HG03196 (cell line): ENCODE results near the gene PRKCH.

Experiments used
- ATAC-seq: cut with Tn5 transposase; IDR thresholded peaks from one replicate; pipeline ENCODE4 v1.9.1; 2021; ENCODE audit not compliant: unreplicated experiment

The PRKCH gene

GRCh38 chr14:61505815-61506809 lies 184.7 kb downstream of the PRKCH start:
- no peak for ATAC-seq

GRCh38 chr14:61508526-61508925 lies 187.1 kb downstream of the PRKCH start:
- no peak for ATAC-seq

DNA sequence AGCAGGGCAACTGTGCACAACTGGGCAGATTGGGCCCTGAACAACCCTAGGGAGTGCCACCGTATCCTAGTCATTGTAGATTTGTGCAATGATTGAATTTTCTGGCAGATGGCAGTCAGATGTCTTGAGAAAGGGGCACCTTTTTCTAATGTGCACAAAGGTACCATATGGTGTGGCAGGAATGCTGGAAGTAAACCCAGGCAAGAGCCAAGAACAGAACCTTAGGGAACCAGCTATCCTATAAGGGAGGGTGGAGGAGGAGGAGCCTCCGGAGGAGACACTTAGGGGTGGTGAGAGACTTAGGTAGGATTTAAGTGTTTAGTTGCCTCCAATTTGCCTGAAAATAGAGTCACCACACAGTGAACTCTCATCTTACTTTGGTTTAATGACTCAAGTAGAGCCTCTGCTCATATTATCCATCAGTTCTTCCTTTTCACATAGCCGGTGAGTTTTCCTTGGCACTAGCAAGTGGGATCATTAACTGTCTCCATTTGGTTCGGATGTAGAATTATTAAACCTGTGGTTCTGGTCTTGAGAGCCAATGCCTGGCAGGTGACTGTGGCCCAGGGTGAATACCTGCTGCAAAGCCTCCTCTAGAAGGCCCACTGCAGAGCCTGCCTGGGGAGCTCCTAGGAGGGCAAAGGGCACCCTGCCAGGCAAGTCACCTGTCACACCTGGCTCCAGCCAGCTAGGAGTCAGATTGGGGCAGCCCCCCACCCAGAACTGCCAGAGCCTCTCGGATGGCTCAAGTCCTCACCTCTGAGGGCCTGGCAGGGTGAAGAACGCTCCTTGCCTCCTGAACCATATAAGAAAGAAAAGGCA lies 189.6 kb downstream of the PRKCH start:
- ATAC-seq, result no peak

- no peak for ATAC-seq
These were observed 190.2 kb downstream of the PRKCH start for GRCh38 chr14:61511558-61511948.

- no peak for ATAC-seq
These were observed 190.9 kb downstream of the PRKCH start for GRCh38 chr14:61512026-61512834.

DNA sequence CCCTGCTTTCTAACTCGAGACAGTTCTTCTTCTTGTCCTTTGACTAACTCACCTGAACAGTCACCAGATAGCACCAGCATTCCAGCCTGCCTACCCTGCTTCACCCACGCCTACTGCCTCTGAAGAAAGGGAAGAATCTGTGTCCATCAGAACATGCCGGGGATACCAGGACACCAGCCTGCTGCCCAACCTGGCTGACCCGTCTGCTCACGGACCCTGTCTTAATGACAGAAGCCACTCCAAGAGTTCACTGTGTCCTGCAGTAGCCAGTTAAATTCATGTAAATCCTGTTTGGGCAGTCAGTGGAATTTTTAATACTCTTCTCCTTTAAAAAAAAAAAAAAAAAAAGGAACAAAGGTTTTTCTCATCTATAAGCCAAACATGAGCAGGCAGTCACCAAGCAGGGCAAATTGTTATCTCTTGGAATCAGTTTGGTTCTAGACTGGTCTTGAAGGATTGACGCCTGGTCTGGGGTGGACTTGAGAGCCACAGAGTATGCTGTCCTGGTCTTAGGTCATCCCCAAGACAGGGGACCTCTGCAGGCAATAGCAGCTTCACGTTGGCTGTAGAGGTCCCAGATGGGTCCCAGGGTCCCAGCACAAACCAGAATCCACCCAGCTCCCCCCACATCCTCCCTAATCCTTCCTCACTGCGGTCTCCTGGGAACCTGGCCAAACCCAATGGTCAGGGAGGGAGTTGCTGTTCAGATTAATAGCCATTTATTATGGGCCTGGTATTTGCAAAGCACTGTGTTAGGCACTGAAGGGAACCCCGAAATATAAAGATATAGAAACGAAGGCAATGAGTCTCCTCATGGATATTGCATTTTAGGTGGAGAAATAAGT lies 192.8 kb downstream of the PRKCH start:
- ATAC-seq, result no peak

DNA sequence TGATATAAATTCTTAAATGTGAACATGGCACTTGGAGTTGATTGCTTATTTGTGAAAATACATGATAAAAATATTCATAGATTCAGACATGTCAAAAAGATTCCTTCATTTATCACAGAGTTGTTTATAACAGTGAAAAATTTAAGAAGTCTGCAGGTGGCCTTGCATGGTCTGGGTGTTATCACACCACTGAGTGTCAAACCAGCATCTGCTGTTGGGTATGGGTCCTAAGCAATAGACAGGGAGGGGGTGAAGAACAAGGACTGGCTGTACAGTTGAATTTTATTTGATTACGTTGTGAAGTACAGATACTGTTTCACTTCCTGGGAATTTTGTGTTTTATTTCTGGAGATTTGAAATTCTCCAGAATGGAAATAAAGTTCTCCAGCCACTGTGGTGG lies 193.5 kb downstream of the PRKCH start:
- no peak for ATAC-seq

- no peak for ATAC-seq
These were observed 194.2 kb downstream of the PRKCH start for GRCh38 chr14:61515436-61516117.

- no peak for ATAC-seq
These were observed 194.9 kb downstream of the PRKCH start for GRCh38 chr14:61516118-61516743.

- no peak for ATAC-seq
These were observed 195.7 kb downstream of the PRKCH start for GRCh38 chr14:61516964-61517653.

DNA sequence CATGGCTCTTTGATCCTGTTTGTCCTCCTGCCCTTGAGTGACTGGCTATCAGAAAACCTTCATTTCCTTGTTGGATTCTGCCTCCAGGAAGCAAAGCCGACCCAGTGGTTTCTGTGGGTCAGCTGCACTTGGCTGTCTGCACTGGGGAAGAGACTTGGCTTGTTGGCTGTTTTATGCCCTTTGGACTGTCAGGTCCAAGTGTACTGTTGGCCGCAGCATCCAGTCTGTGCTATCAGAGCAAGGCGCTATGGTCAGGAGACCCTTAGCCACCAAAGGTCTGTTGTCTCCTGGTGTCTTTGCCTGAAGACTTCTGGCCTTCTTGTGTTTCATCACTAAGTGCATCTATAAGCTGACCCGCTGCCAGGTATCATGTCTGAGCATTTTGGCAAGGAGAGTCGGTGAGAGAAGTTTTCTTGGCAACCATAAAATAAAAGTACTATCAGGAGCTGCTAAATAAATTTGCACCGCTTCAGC lies 196.6 kb downstream of the PRKCH start:
- ATAC-seq, result no peak

DNA sequence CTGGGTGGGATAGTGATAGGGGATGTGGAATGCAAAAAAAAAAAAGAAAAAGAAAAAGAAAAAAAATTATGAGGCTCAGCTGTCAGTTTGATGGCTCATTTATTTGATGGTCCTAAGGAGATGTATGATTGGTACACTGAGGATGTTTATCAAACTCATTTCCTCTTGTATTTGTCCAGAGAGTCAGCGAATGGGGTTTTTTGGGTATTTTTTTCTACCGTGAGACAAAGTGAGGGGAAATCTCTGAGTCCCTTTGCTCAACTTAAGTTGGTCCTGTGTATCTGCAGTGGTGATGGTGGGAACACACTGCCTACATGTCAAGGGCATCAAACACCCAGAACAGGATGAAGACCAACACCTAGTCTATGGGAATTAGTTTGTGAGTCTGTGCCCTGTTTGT lies 197.0 kb downstream of the PRKCH start:
- ATAC-seq, result no peak

- ATAC-seq, result no peak
These were observed 197.7 kb downstream of the PRKCH start for GRCh38 chr14:61519106-61519505.

GRCh38 chr14:61519735-61520134 lies 198.4 kb downstream of the PRKCH start:
- ATAC-seq, result no peak

DNA sequence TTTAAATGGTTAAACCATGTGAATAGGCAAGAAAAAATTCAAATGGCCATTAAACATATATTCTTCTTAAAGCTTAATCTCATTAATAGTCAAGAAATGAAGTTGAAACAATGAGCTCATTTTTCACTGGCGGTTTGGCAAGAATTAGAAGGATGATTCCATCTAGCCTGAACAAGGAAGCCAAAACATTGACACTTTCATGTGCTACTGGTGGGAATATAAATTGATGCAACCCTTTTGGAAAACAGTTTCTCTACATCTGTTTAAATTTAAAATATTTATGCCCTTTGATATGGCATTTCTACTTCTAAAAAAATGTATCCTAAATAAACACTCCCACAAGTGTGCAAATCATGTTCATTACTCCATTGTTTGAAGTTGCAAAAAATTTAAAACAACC lies 199.2 kb downstream of the PRKCH start:
- ATAC-seq, result no peak

GRCh38 chr14:61521773-61522172 lies 200.4 kb downstream of the PRKCH start:
- no peak for ATAC-seq

DNA sequence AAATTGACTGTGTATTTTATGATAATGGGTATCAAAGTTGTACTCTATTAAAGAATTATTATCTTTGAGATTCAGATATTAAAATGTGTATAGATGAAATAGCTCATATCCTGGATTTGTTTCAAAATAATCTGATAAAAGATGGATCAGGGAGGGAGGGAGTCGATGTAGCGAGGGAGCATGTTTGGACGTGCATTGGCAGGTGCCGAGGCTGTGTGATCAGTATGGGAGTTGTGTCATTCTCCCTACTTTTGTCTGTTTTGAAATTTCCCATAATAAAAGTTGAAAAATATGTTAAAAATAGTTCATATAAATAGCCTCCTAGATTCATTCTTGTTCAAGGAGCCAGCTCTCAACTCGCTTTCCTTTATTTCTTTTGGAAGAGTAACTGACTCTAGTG lies 202.4 kb downstream of the PRKCH start:
- no peak for ATAC-seq

DNA sequence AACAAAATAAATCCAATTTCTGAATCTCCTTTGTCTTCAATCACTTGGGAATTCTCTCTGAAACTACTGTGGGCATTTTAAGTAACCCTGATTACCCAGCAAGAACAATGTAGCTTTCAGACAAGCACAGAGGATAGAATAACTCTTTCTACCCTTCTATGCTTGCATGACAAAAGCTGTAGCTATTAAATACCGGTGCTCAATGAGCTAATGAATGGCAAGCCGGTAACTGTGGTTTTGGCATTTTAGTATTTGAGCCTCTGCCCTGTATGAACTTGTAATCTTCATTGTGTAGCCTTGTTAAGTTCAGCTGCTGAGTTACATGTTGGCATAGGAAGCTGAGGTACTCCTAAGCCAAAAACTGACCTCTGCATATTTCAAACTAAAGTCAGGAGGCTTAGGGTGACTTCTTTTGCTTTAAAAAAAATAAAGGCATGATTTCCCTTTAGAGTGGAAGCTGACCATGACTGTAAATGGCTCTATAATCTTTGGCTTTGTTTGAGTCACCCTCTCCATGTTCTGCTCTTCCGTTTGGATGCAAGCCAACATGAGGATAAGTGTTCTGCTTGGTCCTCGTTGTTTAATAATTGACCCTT lies 202.9 kb downstream of the PRKCH start:
- ATAC-seq, result no peak
